SK-N-SH (cell line): ENCODE data around the gene FLVCR1. TPM values are rescaled to one million over a fixed set of nuclear protein-coding genes. Genes with fewer than 3 reads are reported as not detected.

Experiments used
- CTCF ChIA-PET: fragments of 300-600, 350-600 bp; formaldehyde crosslinking; extraction: SDS; loops from one replicate; lab custom pipeline; 2021; lab: Yijun Ruan, JAX
- POLR2A ChIA-PET: fragments of 350-600 bp; sonication (Branson Sonifier 250); formaldehyde crosslinking; extraction: SDS; loops from one replicate; lab custom pipeline; 2020; ENCODE audit warnings: antibody characterized with exemption, inconsistent platforms; lab: Yijun Ruan, JAX
- DNase-seq: peaks from one replicate; pipeline ENCODE4 v3.0.0; 2012
- H2AFZ ChIP-seq: fragments of 200-600 bp; sonication (generic); 2 replicates; pipeline ENCODE4 v1.8.1; 2016; ENCODE audit warnings: antibody characterized with exemption, mild to moderate bottlenecking, low read depth
- H3F3A ChIP-seq: fragments of 200-600 bp; sonication (generic); replicated peaks from 2 replicates; pipeline ENCODE3; 2016; ENCODE audit warnings: antibody characterized with exemption, mild to moderate bottlenecking; ENCODE audit not compliant: insufficient read depth
- H3K27ac ChIP-seq, 2 experiments: fragments of 200-500 bp in 1 of 2; fragments of 200-600 bp in 1 of 2; sonication (Bioruptor generic) in 1 of 2; sonication (generic), shearing (Covaris generic) in 1 of 2; 2 replicates each; pipeline versions ENCODE4 v1.5.1 to v1.6.1; 2014 to 2016; ENCODE audit warnings: low read depth in 2 of 2, inconsistent platforms in 1 of 2, low read length in 1 of 2, mild to moderate bottlenecking in 1 of 2, mixed read lengths in 1 of 2
- H3K27me3 ChIP-seq: fragments of 200-600 bp; sonication (generic), shearing (Covaris generic); 2 replicates; pipeline ENCODE4 v1.6.1; 2016; ENCODE audit warnings: mixed run types; ENCODE audit not compliant: insufficient read depth
- H3K36me3 ChIP-seq, 2 experiments: fragments of 200-500 bp in 1 of 2; fragments of 200-600 bp in 1 of 2; sonication (Bioruptor generic) in 1 of 2; sonication (generic) in 1 of 2; replicated peaks in 1 of 2; 2 replicates each; pipeline versions ENCODE3 to v1.5.1; 2014 to 2016; ENCODE audit warnings: low read length in 1 of 2, mild to moderate bottlenecking in 1 of 2; ENCODE audit not compliant: insufficient read depth in 2 of 2, control insufficient read depth in 1 of 2
- H3K4me1 ChIP-seq, 2 experiments: fragments of 200-500 bp in 1 of 2; fragments of 200-600 bp in 1 of 2; sonication (Bioruptor generic) in 1 of 2; sonication (generic), shearing (Covaris generic) in 1 of 2; 2 replicates each; pipeline versions ENCODE4 v1.5.1 to v1.6.1; 2014 to 2016; ENCODE audit warnings: low read depth in 1 of 2, low read length in 1 of 2, mixed run types in 1 of 2; ENCODE audit not compliant: insufficient read depth in 2 of 2, control insufficient read depth in 1 of 2
- H3K4me2 ChIP-seq: fragments of 200-600 bp; sonication (generic), shearing (Covaris generic); 2 replicates; pipeline ENCODE4 v1.6.1; 2017; ENCODE audit warnings: mixed run types
- H3K4me3 ChIP-seq, 2 experiments: fragments of 200-500 bp in 1 of 2; fragments of 200-600 bp in 1 of 2; sonication (Bioruptor generic) in 1 of 2; sonication (generic), shearing (Covaris generic) in 1 of 2; 2 replicates each; pipeline versions ENCODE4 v1.5.1 to v1.8.1; 2014 to 2016; ENCODE audit warnings: low read depth in 2 of 2, inconsistent platforms in 1 of 2, low read length in 1 of 2, mild to moderate bottlenecking in 1 of 2, mixed read lengths in 1 of 2, moderate library complexity in 1 of 2
- H3K79me2 ChIP-seq: fragments of 200-600 bp; sonication (generic); 2 replicates; pipeline ENCODE4 v1.8.1; 2017; ENCODE audit warnings: mild to moderate bottlenecking; ENCODE audit not compliant: insufficient read depth
- H3K9ac ChIP-seq: fragments of 200-600 bp; sonication (generic); 2 replicates; pipeline ENCODE4 v1.6.1; 2017; ENCODE audit warnings: mixed run types
- H3K9me2 ChIP-seq: fragments of 200-600 bp; sonication (generic); 2 replicates; pipeline ENCODE4 v1.6.1; 2017; ENCODE audit warnings: mixed run types
- H3K9me3 ChIP-seq: fragments of 200-600 bp; sonication (generic); 2 replicates; pipeline ENCODE4 v1.6.1; 2017; ENCODE audit warnings: mixed run types, mild to moderate bottlenecking, moderate library complexity
- H4K20me1 ChIP-seq: fragments of 200-600 bp; sonication (generic); 2 replicates; pipeline ENCODE4 v1.6.1; 2017; ENCODE audit warnings: mild to moderate bottlenecking, mixed run types; ENCODE audit not compliant: insufficient read depth
- CTCF ChIP-seq: fragments of 200-600 bp; sonication (generic); IDR thresholded peaks from 2 replicates; pipeline ENCODE4 v1.6.1; 2017; ENCODE audit warnings: antibody characterized with exemption, mild to moderate bottlenecking, moderate library complexity
- ELF1 ChIP-seq: IDR thresholded peaks from 2 replicates; pipeline ENCODE4 v1.4.0; 2012
- EP300 ChIP-seq, 2 experiments: IDR thresholded peaks; 2 replicates each; pipeline versions ENCODE4 v1.4.0 to v1.6.1; 2012; ENCODE audit warnings: borderline replicate concordance in 1 of 2, low read depth in 1 of 2, low read length in 1 of 2
- IRF3 ChIP-seq: fragments of 150-350 bp; IDR thresholded peaks from 2 replicates; pipeline ENCODE4 v1.6.1; 2016; ENCODE audit warnings: mild to moderate bottlenecking, low read depth, low read length
- MAX ChIP-seq: IDR thresholded peaks from 2 replicates; pipeline ENCODE4 v1.4.0; 2012; ENCODE audit warnings: low read depth
- MEF2A ChIP-seq: IDR thresholded peaks from 2 replicates; pipeline ENCODE4 v1.4.0; 2012; ENCODE audit warnings: low read depth, borderline replicate concordance
- NFIC ChIP-seq: IDR thresholded peaks from 2 replicates; pipeline ENCODE4 v1.4.0; 2012; ENCODE audit warnings: borderline replicate concordance
- PBX3 ChIP-seq: IDR thresholded peaks from 2 replicates; pipeline ENCODE4; 2012
- RCOR1 ChIP-seq: fragments of 150-350 bp; IDR thresholded peaks from 2 replicates; pipeline ENCODE4 v1.6.1; 2017; ENCODE audit warnings: antibody characterized with exemption, low read length
- RFX5 ChIP-seq: IDR thresholded peaks from 2 replicates; pipeline ENCODE4 v1.6.1; 2012; ENCODE audit warnings: mild to moderate bottlenecking, improper control_type of control experiment, low read length
- RXRA ChIP-seq: IDR thresholded peaks from 2 replicates; pipeline ENCODE4 v1.4.0; 2012; ENCODE audit warnings: low read depth, mild to moderate bottlenecking, borderline replicate concordance
- SIN3A ChIP-seq: IDR thresholded peaks from 2 replicates; pipeline ENCODE4 v1.6.1; 2012; ENCODE audit warnings: low read depth, mild to moderate bottlenecking, low read length, moderate library complexity, borderline replicate concordance
- SMC3 ChIP-seq: IDR thresholded peaks from 2 replicates; pipeline ENCODE4 v1.6.1; 2012; ENCODE audit warnings: low read depth, low read length, improper control_type of control experiment
- TEAD4 ChIP-seq: IDR thresholded peaks from 2 replicates; pipeline ENCODE4 v1.4.0; 2012; ENCODE audit warnings: mild to moderate bottlenecking, borderline replicate concordance; ENCODE audit not compliant: insufficient read depth
- USF1 ChIP-seq: IDR thresholded peaks from 2 replicates; pipeline ENCODE4 v1.4.0; 2012; ENCODE audit warnings: low read depth, borderline replicate concordance
- YY1 ChIP-seq: IDR thresholded peaks from 2 replicates; pipeline ENCODE4 v1.4.0; 2012; ENCODE audit warnings: low read depth, mild to moderate bottlenecking
- WGBS: methylation state at CpG from one replicate; pipeline ENCODE4 v1.1.6; 2017; ENCODE audit warnings: low lambda C conversion rate; 5-methylcytosine and 5-hydroxymethylcytosine counted together
- polyA plus RNA-seq, 3 experiments: library from polyadenylated mRNA; depleted of rRNA; stranded (reverse); fragments of >200 nt; gene quantifications; 2 replicates each; pipeline ENCODE4 v1.2.3, GENCODE V29; 2012

Gene FLVCR1
- polyA plus RNA-seq, 1 of the 3 experiments (the other 2 are of a cell fraction), result 1.7 TPM

- Histone ChIP-seq H3K36me3 (peaks cover 4 to 12% of the 10 kb centered on the region in 2 experiments), H4K20me1 (no peaks in the 10 kb centered on the region), H3F3A (peaks cover 8% of the 10 kb centered on the region), H3K27ac (peak overlapping the region; percentile 75 to 81; a peak in 3 of 4 replicates), H3K9ac (peak overlapping the region; percentile 72), H3K4me3 (peak overlapping the region; percentile 78 to 80), H2AFZ (peak overlapping the region; percentile 70), H3K79me2 (peaks cover 60% of the 10 kb centered on the region), H3K4me2 (peak overlapping the region; percentile 95), H3K4me1 (peaks cover 0 to 18% of the 10 kb centered on the region in 2 experiments; a peak in 2 of 4 replicates), H3K9me2 (no peaks in the 10 kb centered on the region), H3K27me3 (no peaks in the 10 kb centered on the region), H3K9me3 (no peaks in the 10 kb centered on the region)
- CTCF ChIA-PET, result interaction anchor here (0.6 to 2.4 kb wide), 7 partner anchors 11 to 403 kb away, joined by 3 to 7 read pairs (median 3); partner anchors contain the start of genes NSL1 and SPATA45
- no peak for DNase-seq
- no peak for TF ChIP-seq USF1
- peak; percentile 0; the same call in 1 of the 2 replicates for TF ChIP-seq PBX3
- TF ChIP-seq MAX, result peak; percentile 65; the same call in 1 of the 2 replicates
- 7% methylated on average over 14 of the region's 54 CpGs for WGBS
- POLR2A ChIA-PET, result interaction anchor here (1.0 kb wide), 3 partner anchors 67 to 300 kb away, joined by 3 to 6 read pairs (median 3); partner anchors contain the start of genes NSL1 and TATDN3
These were observed 588 bp downstream of the FLVCR1 start for GRCh38 chr1:212858461-212859265.

- CTCF ChIA-PET, result interaction anchor here (0.6 kb wide), 1 partner anchor 134 kb away, joined by 3 read pairs; no protein-coding TSS in a partner anchor
- no peak for TF ChIP-seq IRF3
- no peak for TF ChIP-seq RFX5
- no peak for TF ChIP-seq RCOR1
- TF ChIP-seq NFIC, result no peak
- TF ChIP-seq CTCF, result no peak
- no peak for TF ChIP-seq TEAD4
- TF ChIP-seq EP300 (IDR thresholded peaks at IDR 0.05; ENCODE audit: borderline replicate concordance in 1 of 2, low read depth in 1 of 2, low read length in 1 of 2), result no peak
- TF ChIP-seq RXRA, result no peak
- TF ChIP-seq SIN3A, result no peak
- TF ChIP-seq SMC3, result no peak
- no peak for TF ChIP-seq ELF1
- no peak for TF ChIP-seq USF1
- TF ChIP-seq MEF2A, result no peak
- TF ChIP-seq YY1, result no peak
- Histone ChIP-seq H3K36me3 (peaks cover 15 to 16% of the 10 kb centered on the region in 2 experiments), H3K4me2 (peak overlapping the region; percentile 6; the same call in 1 of the 2 replicates), H4K20me1 (no peaks in the 10 kb centered on the region), H3K9me3 (no peaks in the 10 kb centered on the region), H3K79me2 (peaks cover 66% of the 10 kb centered on the region), H3K9me2 (no peaks in the 10 kb centered on the region), H3K9ac (no peak overlapping the region), H3F3A (peaks cover 8% of the 10 kb centered on the region), H3K4me1 (peaks cover 0 to 18% of the 10 kb centered on the region in 2 experiments; a peak in 2 of 4 replicates), H3K27ac (no peak overlapping the region), H3K27me3 (no peaks in the 10 kb centered on the region), H2AFZ (no peak overlapping the region), H3K4me3 (no peak overlapping the region; a peak in 1 of 4 replicates)
- POLR2A ChIA-PET, result no interaction called here
- no peak for DNase-seq
- 77% methylated on average over 5 of the region's 5 CpGs for WGBS
These were observed 2.9 kb downstream of the FLVCR1 start for GRCh38 chr1:212860713-212861581.
